Activated T-cell treated with anti-CD3 and anti-CD28 coated beads, Interleukin-2, amount 50 U/mL, for 72 hours (primary cell): Measurements from ENCODE around the gene CDK7. TPM values are rescaled to one million over a fixed set of nuclear protein-coding genes. Genes with fewer than 3 reads are reported as not detected.
A peak's percentile ranks its signal among the peaks of the same experiment; 100 is the strongest.
"Not testable (repeated sequence)": the region's sequence is repeated elsewhere in the genome, so short reads cannot be mapped to it uniquely, and the experiment has no call there.

ENCODE experiments used
- ATAC-seq, 2 donors: fragments of 150-1000 bp; cut with Tn5 transposase; replicated peaks in 1 of 2; 2 replicates each; pipeline ENCODE4 v1.10.0; 2021; ENCODE audit warnings: moderate library complexity in 2 of 2, mild to moderate bottlenecking in 1 of 2
- DNase-seq, 2 donors: peaks; one replicate each; pipeline ENCODE4 v3.0.0; 2021 to 2022; ENCODE audit warnings: mixed read lengths in 1 of 2
- H3K27ac Mint-ChIP-seq: one replicate; pipeline ENCODE4 v1.8.0; 2022; ENCODE audit warnings: mild to moderate bottlenecking, moderate library complexity, mixed read lengths
- H3K27me3 Mint-ChIP-seq: one replicate; pipeline ENCODE4 v1.8.0; 2022; ENCODE audit warnings: low read depth, mixed read lengths
- H3K36me3 Mint-ChIP-seq, 2 donors: one replicate each; pipeline ENCODE4 v1.8.0; 2022; ENCODE audit warnings: mixed read lengths in 2 of 2, mild to moderate bottlenecking in 1 of 2; ENCODE audit not compliant: insufficient read depth in 2 of 2
- H3K4me1 Mint-ChIP-seq: one replicate; pipeline ENCODE4 v1.8.0; 2022; ENCODE audit warnings: low read depth, mixed read lengths
- H3K4me3 Mint-ChIP-seq, 2 donors: one replicate each; pipeline ENCODE4 v1.8.0; 2022; ENCODE audit warnings: mild to moderate bottlenecking in 2 of 2, mixed read lengths in 2 of 2, moderate library complexity in 2 of 2
- H3K9me3 Mint-ChIP-seq, 2 donors: one replicate each; pipeline ENCODE4 v1.8.0; 2022; ENCODE audit warnings: mixed read lengths in 2 of 2
- total RNA-seq, 2 donors: library from RNA; stranded (reverse); gene quantifications; one replicate each; pipeline ENCODE4 v1.2.3, GENCODE V29; 2022

CDK7 gene
- total RNA-seq, 2 donors from 2014 or later, result 52.2 to 67.3 TPM

- Mint-ChIP-seq H3K36me3 (peaks cover 9 to 42% of the 10 kb centered on the region in 2 donors), H3K4me3 (no peak overlapping the region), H3K27me3 (no peaks in the 10 kb centered on the region), H3K9me3 (peaks cover 2 to 3% of the 10 kb centered on the region in 2 donors), H3K27ac (no peak overlapping the region), H3K4me1 (peaks cover 38% of the 10 kb centered on the region)
- no peak for DNase-seq
- ATAC-seq, result no peak
Observed at GRCh38 chr5:69245031-69245430, 10.3 kb downstream of the CDK7 start.

GRCh38 chr5:69248019-69248418 is 13.3 kb downstream of the CDK7 start:
- no peak for DNase-seq
- Mint-ChIP-seq H3K4me1 (peaks cover 32% of the 10 kb centered on the region), H3K27me3 (no peaks in the 10 kb centered on the region), H3K36me3 (peaks cover 2 to 30% of the 10 kb centered on the region in 2 donors), H3K27ac (no peak overlapping the region), H3K9me3 (peaks cover 2 to 3% of the 10 kb centered on the region in 2 donors), H3K4me3 (no peak overlapping the region)
- no peak for ATAC-seq

- Mint-ChIP-seq H3K27me3 (no peaks in the 10 kb centered on the region), H3K36me3 (peaks cover 2 to 23% of the 10 kb centered on the region in 2 donors), H3K4me1 (peaks cover 14% of the 10 kb centered on the region), H3K27ac (no peak overlapping the region), H3K4me3 (no peak overlapping the region), H3K9me3 (peaks cover 2 to 3% of the 10 kb centered on the region in 2 donors)
- no peak for DNase-seq
- ATAC-seq, result no peak
Observed at GRCh38 chr5:69250593-69250992, 15.9 kb downstream of the CDK7 start.

- H3K36me3 Mint-ChIP-seq, result peaks cover under 1 to 12% of the 10 kb centered on the region in 2 donors
- H3K4me1 Mint-ChIP-seq, result peaks cover 4% of the 10 kb centered on the region
- H3K9me3 Mint-ChIP-seq, result peaks cover 1% of the 10 kb centered on the region in 2 donors
- no peak overlapping the region for H3K4me3 Mint-ChIP-seq
- DNase-seq (no peak), ATAC-seq (no peak)
- H3K27ac Mint-ChIP-seq, result no peak overlapping the region
- no peaks in the 10 kb centered on the region for H3K27me3 Mint-ChIP-seq
Observed at GRCh38 chr5:69252437-69252836, 17.8 kb downstream of the CDK7 start.

GRCh38 chr5:69255940-69256339 is 21.3 kb downstream of the CDK7 start:
- DNase-seq, ATAC-seq, H3K36me3 Mint-ChIP-seq, H3K4me1 Mint-ChIP-seq, H3K27ac Mint-ChIP-seq, H3K9me3 Mint-ChIP-seq, H3K27me3 Mint-ChIP-seq, H3K4me3 Mint-ChIP-seq: not testable (repeated sequence)

GRCh38 chr5:69257577-69257976 is 22.9 kb downstream of the CDK7 start:
- Mint-ChIP-seq H3K27me3 (no peaks in the 10 kb centered on the region), H3K36me3 (peaks cover 3 to 6% of the 10 kb centered on the region in 2 donors), H3K27ac (no peak overlapping the region), H3K9me3 (no peaks in the 10 kb centered on the region), H3K4me3 (no peak overlapping the region), H3K4me1 (no peaks in the 10 kb centered on the region)
- DNase-seq (no peak), ATAC-seq (no peak)

- DNase-seq (no peak), ATAC-seq (no peak)
- Mint-ChIP-seq H3K9me3 (no peaks in the 10 kb centered on the region), H3K4me1 (no peaks in the 10 kb centered on the region), H3K27me3 (no peaks in the 10 kb centered on the region), H3K36me3 (peaks cover 5 to 20% of the 10 kb centered on the region in 2 donors), H3K27ac (peak overlapping the region; percentile 21), H3K4me3 (no peak overlapping the region)
Observed at GRCh38 chr5:69261034-69261433, 26.3 kb downstream of the CDK7 start.

- ATAC-seq, result peak; percentile 21 to 25
- Mint-ChIP-seq H3K4me3 (no peak overlapping the region), H3K27ac (no peak overlapping the region), H3K4me1 (no peaks in the 10 kb centered on the region), H3K9me3 (no peaks in the 10 kb centered on the region), H3K27me3 (no peaks in the 10 kb centered on the region), H3K36me3 (peaks cover 7 to 25% of the 10 kb centered on the region in 2 donors)
- peak; percentile 1 to 22 for DNase-seq
Observed at GRCh38 chr5:69265931-69266330, 31.2 kb downstream of the CDK7 start.

GRCh38 chr5:69268899-69269298 is 34.2 kb downstream of the CDK7 start:
- H3K27me3 Mint-ChIP-seq, result no peaks in the 10 kb centered on the region

GRCh38 chr5:69270840-69271239 is 36.2 kb downstream of the CDK7 start:
- DNase-seq (no peak), ATAC-seq (no peak)
- Mint-ChIP-seq H3K4me3 (no peak overlapping the region), H3K27ac (peak overlapping the region; percentile 24), H3K4me1 (peaks cover 6% of the 10 kb centered on the region), H3K9me3 (no peaks in the 10 kb centered on the region), H3K36me3 (peaks cover 7 to 13% of the 10 kb centered on the region in 2 donors), H3K27me3 (no peaks in the 10 kb centered on the region)

More at GRCh38 chr5:69268899-69269298, 34.2 kb downstream of the CDK7 start:
- Mint-ChIP-seq H3K36me3 (peaks cover 6 to 21% of the 10 kb centered on the region in 2 donors), H3K4me1 (peaks cover 6% of the 10 kb centered on the region), H3K4me3 (no peak overlapping the region), H3K9me3 (no peaks in the 10 kb centered on the region), H3K27ac (no peak overlapping the region)
- ATAC-seq (no peak), DNase-seq (no peak)

- no peak overlapping the region for H3K4me3 Mint-ChIP-seq
- no peaks in the 10 kb centered on the region for H3K9me3 Mint-ChIP-seq
- H3K27me3 Mint-ChIP-seq, result no peaks in the 10 kb centered on the region
- DNase-seq (no peak), ATAC-seq (no peak)
- peak overlapping the region; percentile 42 for H3K27ac Mint-ChIP-seq
- H3K36me3 Mint-ChIP-seq, result peaks cover 7 to 15% of the 10 kb centered on the region in 2 donors
- H3K4me1 Mint-ChIP-seq, result peaks cover 6% of the 10 kb centered on the region
Observed at GRCh38 chr5:69271376-69271775, 36.7 kb downstream of the CDK7 start.

- Mint-ChIP-seq H3K27me3 (no peaks in the 10 kb centered on the region), H3K36me3 (peaks cover 6 to 23% of the 10 kb centered on the region in 2 donors), H3K4me3 (no peak overlapping the region), H3K9me3 (no peaks in the 10 kb centered on the region), H3K27ac (no peak overlapping the region), H3K4me1 (peaks cover 6% of the 10 kb centered on the region)
- ATAC-seq, result no peak
- DNase-seq, result no peak
Observed at GRCh38 chr5:69275563-69275962, 40.9 kb downstream of the CDK7 start.

- Mint-ChIP-seq H3K9me3 (no peaks in the 10 kb centered on the region), H3K27me3 (no peaks in the 10 kb centered on the region), H3K4me1 (peaks cover 6% of the 10 kb centered on the region), H3K4me3 (no peak overlapping the region), H3K27ac (no peak overlapping the region), H3K36me3 (peaks cover 3 to 21% of the 10 kb centered on the region in 2 donors)
- no peak for DNase-seq
- no peak for ATAC-seq
Observed at GRCh38 chr5:69276422-69277174, 41.9 kb downstream of the CDK7 start.

GRCh38 chr5:69279517-69279916 is 44.8 kb downstream of the CDK7 start:
- Mint-ChIP-seq H3K36me3 (peaks cover 3 to 18% of the 10 kb centered on the region in 2 donors), H3K4me3 (no peak overlapping the region), H3K27me3 (no peaks in the 10 kb centered on the region), H3K9me3 (no peaks in the 10 kb centered on the region), H3K4me1 (no peaks in the 10 kb centered on the region), H3K27ac (no peak overlapping the region)
- ATAC-seq, result no peak
- DNase-seq, result no peak
